ENCODE data around the gene ASB1.

GRCh38 chr2:238473523-238473922 is 46.8 kb downstream of the ASB1 start:
- no peak for TF ChIP-seq CTCF (IDR thresholded peaks at IDR 0.05)
- TF ChIP-seq EZH2 (IDR thresholded peaks at IDR 0.05; ENCODE audit: borderline replicate concordance, insufficient read depth, low read depth, low read length, poor library complexity, severe bottlenecking): no peak

Data from B cell (primary cell).